ENCODE measurements around the gene ANKRD45. TPM values are rescaled to one million over a fixed set of nuclear protein-coding genes. Genes with fewer than 3 reads are reported as not detected.
"Not testable (repeated sequence)": the region's sequence is repeated elsewhere in the genome, so short reads cannot be mapped to it uniquely, and the experiment has no call there.

ANKRD45 gene
- total and polyA plus RNA-seq, 2 experiments from 2014 or later = 0.60 to 2.3 TPM

DNA sequence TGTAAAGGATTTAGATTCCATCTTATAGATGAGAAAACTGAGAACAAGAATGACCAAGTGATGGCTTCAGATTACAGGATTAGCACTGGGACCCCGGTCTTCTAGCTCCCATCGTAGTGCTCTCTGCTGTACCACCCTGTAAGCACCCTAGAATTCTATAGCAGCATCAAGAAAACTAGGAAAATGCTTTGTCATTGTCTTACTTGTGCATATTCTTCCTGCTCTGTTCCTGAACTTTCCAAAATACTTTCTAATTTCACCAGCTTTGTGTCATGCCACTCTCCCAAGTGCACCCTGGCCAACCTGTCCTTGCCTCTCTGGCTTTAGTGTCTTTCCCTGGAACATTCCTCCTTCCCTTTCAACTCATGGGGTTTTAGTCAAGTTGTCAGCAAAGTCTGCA lies 39.1 kb upstream of the ANKRD45 start:
- no peaks in the 10 kb centered on the region for H3K36me3 ChIP-seq
- no peak for DNase-seq (ENCODE audit: low read depth in 1 of 2, low spot score in 1 of 2)
- TF ChIP-seq, protein P1, sequence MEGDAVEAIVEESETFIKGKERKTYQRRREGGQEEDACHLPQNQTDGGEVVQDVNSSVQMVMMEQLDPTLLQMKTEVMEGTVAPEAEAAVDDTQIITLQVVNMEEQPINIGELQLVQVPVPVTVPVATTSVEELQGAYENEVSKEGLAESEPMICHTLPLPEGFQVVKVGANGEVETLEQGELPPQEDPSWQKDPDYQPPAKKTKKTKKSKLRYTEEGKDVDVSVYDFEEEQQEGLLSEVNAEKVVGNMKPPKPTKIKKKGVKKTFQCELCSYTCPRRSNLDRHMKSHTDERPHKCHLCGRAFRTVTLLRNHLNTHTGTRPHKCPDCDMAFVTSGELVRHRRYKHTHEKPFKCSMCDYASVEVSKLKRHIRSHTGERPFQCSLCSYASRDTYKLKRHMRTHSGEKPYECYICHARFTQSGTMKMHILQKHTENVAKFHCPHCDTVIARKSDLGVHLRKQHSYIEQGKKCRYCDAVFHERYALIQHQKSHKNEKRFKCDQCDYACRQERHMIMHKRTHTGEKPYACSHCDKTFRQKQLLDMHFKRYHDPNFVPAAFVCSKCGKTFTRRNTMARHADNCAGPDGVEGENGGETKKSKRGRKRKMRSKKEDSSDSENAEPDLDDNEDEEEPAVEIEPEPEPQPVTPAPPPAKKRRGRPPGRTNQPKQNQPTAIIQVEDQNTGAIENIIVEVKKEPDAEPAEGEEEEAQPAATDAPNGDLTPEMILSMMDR (IDR thresholded peaks at IDR 0.05; ENCODE audit: low read depth, low read length) = no peak
- no peak overlapping the region for H3K4me3 ChIP-seq
- H3K9me3 ChIP-seq (ENCODE audit: low read depth) = no peaks in the 10 kb centered on the region
- H3K4me1 ChIP-seq (ENCODE audit: low read depth) = no peaks in the 10 kb centered on the region
- H3K27me3 ChIP-seq = peaks cover 49% of the 10 kb centered on the region
- H3K27ac ChIP-seq = no peak overlapping the region

DNA sequence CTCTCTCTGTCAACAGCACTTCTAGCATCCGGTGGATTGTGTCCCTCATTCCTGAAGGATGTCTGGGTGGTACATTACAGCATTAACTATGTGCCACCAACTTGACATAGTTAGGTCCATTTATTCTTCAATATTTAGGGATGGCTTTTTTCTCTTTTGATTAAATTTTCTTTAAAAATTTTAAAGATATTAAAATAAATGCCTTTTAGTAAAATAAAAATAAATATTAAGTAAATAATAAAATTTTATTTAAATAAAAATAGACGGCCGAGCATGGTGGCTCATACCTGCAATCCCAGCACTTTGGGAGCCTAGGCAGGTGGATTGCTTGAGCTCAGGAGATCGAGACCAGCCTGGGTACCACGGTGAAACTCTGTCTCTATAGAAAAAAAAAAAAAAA lies 35.5 kb upstream of the ANKRD45 start:
- TF ChIP-seq, protein P1 (IDR thresholded peaks at IDR 0.05; ENCODE audit: low read depth, low read length) = no peak
- Histone ChIP-seq H3K9me3 (ENCODE audit: low read depth) (no peaks in the 10 kb centered on the region), H3K4me1 (ENCODE audit: low read depth) (no peaks in the 10 kb centered on the region), H3K27me3 (peaks cover 15% of the 10 kb centered on the region), H3K36me3 (no peaks in the 10 kb centered on the region), H3K4me3 (no peak overlapping the region), H3K27ac (no peak overlapping the region)
- no peak for DNase-seq (ENCODE audit: low read depth in 1 of 2, low spot score in 1 of 2)

DNA sequence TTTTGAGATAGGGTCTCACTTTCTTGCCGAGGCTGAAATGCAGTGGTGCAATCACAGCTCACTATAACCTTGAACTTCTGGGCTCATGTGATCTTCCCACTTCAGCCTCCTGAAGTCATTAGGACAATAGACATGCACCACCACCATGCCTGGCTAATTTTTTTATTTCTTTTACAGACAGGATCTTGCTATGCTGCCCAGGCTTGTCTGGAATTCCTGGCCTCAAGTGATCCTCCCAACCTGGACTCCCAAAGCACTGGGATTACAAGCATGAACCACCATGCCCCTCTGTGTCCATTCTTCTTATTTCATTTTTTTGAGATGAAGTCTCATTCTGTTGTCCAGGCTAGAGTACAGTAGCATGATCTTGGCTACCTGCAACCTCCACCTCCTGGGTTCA lies 33.1 kb upstream of the ANKRD45 start:
- H3K36me3 ChIP-seq = no peaks in the 10 kb centered on the region
- H3K27me3 ChIP-seq = no peaks in the 10 kb centered on the region
- no peaks in the 10 kb centered on the region for H3K4me1 ChIP-seq (ENCODE audit: low read depth)
- H3K4me3 ChIP-seq = no peak overlapping the region
- no peak overlapping the region for H3K27ac ChIP-seq
- DNase-seq (ENCODE audit: low read depth in 1 of 2, low spot score in 1 of 2) = no peak
- TF ChIP-seq, protein P1 (IDR thresholded peaks at IDR 0.05; ENCODE audit: low read depth, low read length) = no peak
- no peaks in the 10 kb centered on the region for H3K9me3 ChIP-seq (ENCODE audit: low read depth)

DNA sequence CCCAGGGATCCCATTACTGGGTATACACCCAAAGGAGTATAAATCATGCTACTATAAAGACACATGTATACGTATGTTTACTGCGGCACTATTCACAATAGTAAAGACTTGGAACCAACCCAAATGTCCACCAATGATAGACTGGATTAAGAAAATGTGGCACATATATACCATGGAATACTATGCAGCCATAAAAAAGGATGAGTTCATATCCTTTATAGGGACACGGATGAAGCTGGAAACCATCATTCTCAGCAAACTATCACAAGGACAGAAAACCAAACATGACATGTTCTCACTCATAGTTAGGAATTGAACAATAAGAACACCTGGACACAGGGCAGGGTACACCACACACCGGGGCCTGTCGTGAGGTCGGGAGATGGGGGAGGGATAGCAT lies 31.6 kb upstream of the ANKRD45 start:
- not testable (repeated sequence) for H3K27me3 ChIP-seq; DNase-seq (ENCODE audit: low read depth in 1 of 2, low spot score in 1 of 2); H3K9me3 ChIP-seq (ENCODE audit: low read depth); H3K27ac ChIP-seq; H3K4me1 ChIP-seq (ENCODE audit: low read depth); H3K4me3 ChIP-seq; H3K36me3 ChIP-seq

DNA sequence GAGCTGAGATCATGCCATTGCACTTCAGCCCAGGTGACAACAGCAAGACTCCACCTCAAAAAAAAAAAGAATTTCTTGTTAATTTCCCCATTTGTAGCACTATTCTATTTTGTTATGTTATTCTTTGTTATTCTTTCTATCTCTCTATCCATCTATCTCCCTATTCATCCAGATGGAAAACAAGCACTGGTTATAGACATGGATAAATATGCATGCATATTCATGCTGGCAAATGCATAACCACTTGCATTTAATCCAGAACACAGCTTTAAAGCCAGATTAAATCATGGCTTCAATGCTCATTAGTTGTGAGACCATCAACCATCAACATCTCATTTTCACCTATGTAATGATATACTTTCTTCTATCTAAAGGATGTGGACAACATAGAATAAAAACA lies 23.6 kb upstream of the ANKRD45 start:
- no peaks in the 10 kb centered on the region for H3K27me3 ChIP-seq

DNA sequence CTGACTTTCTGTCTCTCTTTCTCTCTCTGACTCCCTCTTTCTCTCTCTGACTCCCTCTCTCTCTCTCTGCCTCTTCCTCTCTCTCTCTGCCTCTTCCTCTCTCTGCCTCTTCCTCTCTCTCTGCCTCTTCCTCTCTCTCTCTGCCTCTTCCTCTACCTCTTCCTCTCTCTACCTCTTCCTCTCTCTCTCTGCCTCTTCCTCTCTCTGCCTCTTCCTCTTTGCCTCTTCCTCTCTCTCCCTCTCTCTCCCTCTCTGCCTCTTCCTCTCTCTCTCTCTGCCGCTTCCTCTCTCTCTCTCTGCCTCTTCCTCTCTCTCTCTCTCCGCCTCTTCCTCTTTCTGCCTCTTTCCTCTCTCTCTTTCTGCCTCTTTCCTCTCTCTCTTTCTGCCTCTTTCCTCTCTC lies 18.6 kb upstream of the ANKRD45 start:
- no peak overlapping the region for H3K4me3 ChIP-seq
- TF ChIP-seq, protein P1 (IDR thresholded peaks at IDR 0.05; ENCODE audit: low read depth, low read length) = no peak
- H3K36me3 ChIP-seq = no peaks in the 10 kb centered on the region
- no peaks in the 10 kb centered on the region for H3K9me3 ChIP-seq (ENCODE audit: low read depth)
- DNase-seq (ENCODE audit: low read depth in 1 of 2, low spot score in 1 of 2) = no peak
- no peak overlapping the region for H3K27ac ChIP-seq
- H3K4me1 ChIP-seq (ENCODE audit: low read depth) = no peaks in the 10 kb centered on the region
- H3K27me3 ChIP-seq = no peaks in the 10 kb centered on the region

More for the DNA sequence above, 23.6 kb upstream of the ANKRD45 start:
- Histone ChIP-seq H3K36me3 (no peaks in the 10 kb centered on the region), H3K4me3 (no peak overlapping the region), H3K9me3 (ENCODE audit: low read depth) (no peaks in the 10 kb centered on the region), H3K4me1 (ENCODE audit: low read depth) (no peaks in the 10 kb centered on the region), H3K27ac (no peak overlapping the region)
- DNase-seq (ENCODE audit: low read depth in 1 of 2, low spot score in 1 of 2) = no peak
- TF ChIP-seq, protein P1 (IDR thresholded peaks at IDR 0.05; ENCODE audit: low read depth, low read length) = no peak

DNA sequence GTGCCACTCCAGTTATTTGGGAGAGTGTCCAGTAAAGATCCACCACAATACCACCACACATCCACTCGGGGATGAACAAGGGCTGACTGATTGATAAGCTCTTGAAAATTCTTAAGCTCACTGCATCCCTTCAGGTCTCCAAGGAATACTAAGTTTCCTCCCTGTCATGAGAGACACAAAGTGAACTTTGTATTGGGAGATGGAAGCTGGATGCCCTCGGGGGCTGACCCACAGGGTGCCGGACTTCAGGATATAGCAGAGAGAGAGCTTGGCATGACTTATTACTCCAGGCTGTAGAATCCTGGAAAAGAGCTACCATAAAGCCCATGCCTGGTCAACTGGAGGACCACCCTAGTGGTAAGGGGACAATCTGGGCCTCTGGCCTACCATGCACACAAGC lies 15.5 kb upstream of the ANKRD45 start:
- not testable (repeated sequence) for H3K4me3 ChIP-seq; H3K9me3 ChIP-seq (ENCODE audit: low read depth); DNase-seq (ENCODE audit: low read depth in 1 of 2, low spot score in 1 of 2); H3K27me3 ChIP-seq; H3K27ac ChIP-seq; H3K4me1 ChIP-seq (ENCODE audit: low read depth); H3K36me3 ChIP-seq

DNA sequence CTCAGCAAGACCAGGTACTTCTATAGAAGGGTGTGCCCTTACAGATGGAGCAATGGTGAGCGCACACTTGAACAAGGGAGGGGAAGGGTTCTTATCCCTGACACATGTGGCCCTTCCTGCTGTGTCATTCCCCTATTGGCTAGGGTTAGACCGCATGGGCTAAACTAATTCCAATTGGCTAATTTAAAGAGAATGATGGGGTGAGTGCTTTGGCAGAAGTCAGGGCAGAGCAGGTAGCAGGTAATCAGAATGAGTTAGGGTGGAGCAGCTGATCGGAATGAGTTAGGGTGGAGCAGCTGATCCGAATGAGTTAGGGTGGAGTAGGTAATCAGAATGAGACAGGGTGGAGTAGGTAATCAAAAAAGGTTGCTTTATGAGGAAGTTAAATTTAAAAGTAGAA lies 14.2 kb upstream of the ANKRD45 start:
- not testable (repeated sequence) for H3K27ac ChIP-seq; H3K36me3 ChIP-seq; DNase-seq (ENCODE audit: low read depth in 1 of 2, low spot score in 1 of 2); H3K27me3 ChIP-seq; H3K4me1 ChIP-seq (ENCODE audit: low read depth); H3K9me3 ChIP-seq (ENCODE audit: low read depth); H3K4me3 ChIP-seq
